NCI-H2227 treated with DMSO at 0.1 percent for 48 hours (cell line): ENCODE measurements around the gene NOG.

Experiments used
- DNase-seq: peaks from one replicate; lab custom pipeline; 2025; lab: John Stamatoyannopoulos, UW

The NOG gene

GRCh38 chr17:56593646-56594319 is at the start of gene NOG:
NOG (plus strand) TSS chr17:56593699; CDS start chr17:56594224, 525 bp downstream.
- peak; percentile 61 for DNase-seq

GRCh38 chr17:56545106-56545505 is 48.4 kb upstream of the NOG start:
- DNase-seq = no peak

GRCh38 chr17:56545930-56546329 is 47.6 kb upstream of the NOG start:
- DNase-seq = no peak

- DNase-seq = no peak
These were observed 44.8 kb upstream of the NOG start for GRCh38 chr17:56548661-56549060.

- DNase-seq = no peak
These were observed 44.0 kb upstream of the NOG start for GRCh38 chr17:56549501-56549900.

GRCh38 chr17:56557682-56558081 is 35.8 kb upstream of the NOG start:
- DNase-seq = no peak

GRCh38 chr17:56558088-56558487 is 35.4 kb upstream of the NOG start:
- DNase-seq = no peak

GRCh38 chr17:56570199-56570598 is 23.3 kb upstream of the NOG start:
- no peak for DNase-seq

GRCh38 chr17:56571456-56571855 is 22.0 kb upstream of the NOG start:
- no peak for DNase-seq

- no peak for DNase-seq
These were observed 16.2 kb upstream of the NOG start for GRCh38 chr17:56577190-56577842.

GRCh38 chr17:56577843-56578204 is 15.7 kb upstream of the NOG start:
- peak; percentile 81 for DNase-seq

- DNase-seq = no peak
These were observed 11.6 kb upstream of the NOG start for GRCh38 chr17:56581635-56582627.

- DNase-seq = no peak
These were observed 9.7 kb upstream of the NOG start for GRCh38 chr17:56583772-56584171.

- no peak for DNase-seq
These were observed 6.2 kb upstream of the NOG start for GRCh38 chr17:56587298-56587697.

- peak; percentile 84 for DNase-seq
These were observed 913 bp upstream of the NOG start for GRCh38 chr17:56592487-56593085.

- peak; percentile 66 for DNase-seq
These were observed 333 bp upstream of the NOG start for GRCh38 chr17:56593086-56593645.

- no peak for DNase-seq
These were observed 1.0 kb downstream of the NOG start for GRCh38 chr17:56594320-56595107.

GRCh38 chr17:56595108-56595418 is 1.6 kb downstream of the NOG start:
- no peak for DNase-seq

- DNase-seq = no peak
These were observed 2.6 kb downstream of the NOG start for GRCh38 chr17:56595831-56596690.
